Activated CD8-positive, alpha-beta memory T cell treated with anti-CD3 and anti-CD28 coated beads for 48 hours (primary cell): ENCODE measurements around the gene CNTN5.

Source experiments
- DNase-seq, 3 experiments: peaks; one replicate each; pipeline ENCODE4 v3.0.0-alpha.2; 2020; ENCODE audit warnings: low read depth in 2 of 3, low spot score in 2 of 3

Gene CNTN5

DNA sequence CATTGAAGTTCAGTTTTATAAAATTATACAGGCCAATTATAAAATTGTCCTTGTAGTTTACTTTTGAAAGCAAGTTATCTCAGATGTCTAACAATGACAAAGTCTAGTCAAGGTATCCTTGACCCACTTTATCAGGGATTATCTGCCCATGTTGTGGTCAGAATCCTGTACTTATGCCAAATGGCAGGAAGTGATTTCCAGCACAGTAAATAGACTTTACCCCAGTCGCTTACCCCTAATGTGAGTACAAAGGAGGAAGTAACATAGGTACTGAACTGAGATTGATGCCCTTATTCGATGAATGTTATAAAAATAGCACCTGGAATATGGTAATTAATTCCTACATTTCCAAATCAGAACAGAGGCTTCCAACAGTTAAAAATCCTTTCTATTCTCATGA lies 355.7 kb downstream of the CNTN5 start:
- no peak for DNase-seq

DNA sequence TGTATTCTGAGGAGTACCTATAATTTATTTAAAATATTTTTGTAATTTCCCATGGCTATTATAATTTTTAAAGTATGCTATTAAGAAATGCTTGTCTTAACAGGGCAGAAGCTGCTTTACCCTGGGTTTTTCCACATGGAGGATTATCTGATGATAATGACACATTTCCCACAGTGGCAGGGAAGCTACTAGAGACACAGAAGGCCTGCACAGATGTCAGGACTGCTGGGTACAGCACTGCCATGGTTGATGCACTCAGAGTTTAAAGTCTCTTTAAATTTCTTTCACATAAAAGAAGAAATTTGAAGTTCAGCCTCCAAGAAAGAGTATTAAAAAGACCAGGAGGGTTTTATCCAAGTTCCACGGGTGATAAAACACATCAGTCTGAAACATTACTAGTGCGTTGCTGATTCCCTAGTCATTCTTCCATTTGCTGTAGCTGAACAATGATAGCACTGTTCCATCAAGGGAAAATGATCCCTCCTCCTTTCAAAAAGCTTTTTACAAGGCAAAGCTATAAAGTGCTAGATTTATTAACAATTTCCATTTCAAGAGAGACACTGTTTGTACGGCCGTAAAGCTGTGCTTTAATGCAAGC lies 363.0 kb downstream of the CNTN5 start:
- no peak for DNase-seq

DNA sequence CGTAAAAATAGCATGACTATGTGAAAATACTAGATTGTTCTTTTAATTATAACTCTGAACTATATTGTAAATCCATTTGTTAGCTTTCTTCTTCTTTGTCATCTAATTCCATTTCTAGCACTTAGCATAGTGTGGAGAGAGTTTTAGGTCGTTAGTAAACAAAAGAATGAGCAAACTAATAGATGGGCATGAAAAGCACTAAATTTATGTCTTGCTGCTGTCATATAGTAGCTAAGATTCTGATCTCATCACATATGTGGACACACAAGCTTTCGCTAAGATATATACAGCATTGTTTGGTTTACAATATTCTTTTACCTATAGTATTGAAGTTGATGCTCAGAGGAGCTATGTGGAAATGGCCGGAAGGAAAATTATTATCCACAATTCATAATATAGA lies 370.5 kb downstream of the CNTN5 start:
- DNase-seq: no peak

DNA sequence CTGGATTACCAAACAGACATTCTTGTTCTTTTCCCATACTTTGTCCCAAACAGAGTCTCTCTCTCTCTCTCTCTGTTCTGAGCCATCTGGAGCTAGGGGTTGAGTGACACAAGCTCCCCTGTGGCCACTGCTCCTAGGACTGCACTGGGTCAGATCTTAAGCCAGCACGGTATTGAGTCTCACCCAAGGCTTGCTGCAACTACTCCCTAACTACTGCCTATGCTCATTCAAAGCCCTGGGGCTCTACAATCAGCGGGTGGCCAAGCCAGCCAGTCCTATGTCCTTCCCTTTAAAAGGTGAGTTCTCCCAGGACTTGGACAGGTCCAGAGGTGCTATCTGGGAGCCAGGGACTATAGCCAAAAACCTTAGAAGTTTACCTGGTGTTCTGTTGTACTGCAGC lies 385.6 kb downstream of the CNTN5 start:
- no peak for DNase-seq

DNA sequence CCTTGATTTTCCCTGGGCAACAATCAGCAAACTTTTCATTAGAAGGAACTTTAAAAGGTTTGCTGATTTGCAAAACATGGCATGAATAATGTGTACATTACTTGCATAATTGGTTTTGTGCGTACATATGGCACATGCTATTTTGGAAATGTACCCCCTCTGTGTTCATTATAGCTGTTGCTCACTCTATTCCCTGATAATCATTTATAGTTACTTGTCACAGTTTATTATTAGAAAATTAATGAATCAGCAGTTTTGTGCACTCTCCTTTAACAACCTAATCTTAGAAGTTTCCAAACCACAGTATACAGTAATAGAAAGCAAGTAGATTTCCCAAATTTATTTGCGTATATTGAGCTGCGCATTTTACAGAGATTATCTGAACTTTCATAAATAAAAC lies 389.9 kb downstream of the CNTN5 start:
- DNase-seq: no peak

DNA sequence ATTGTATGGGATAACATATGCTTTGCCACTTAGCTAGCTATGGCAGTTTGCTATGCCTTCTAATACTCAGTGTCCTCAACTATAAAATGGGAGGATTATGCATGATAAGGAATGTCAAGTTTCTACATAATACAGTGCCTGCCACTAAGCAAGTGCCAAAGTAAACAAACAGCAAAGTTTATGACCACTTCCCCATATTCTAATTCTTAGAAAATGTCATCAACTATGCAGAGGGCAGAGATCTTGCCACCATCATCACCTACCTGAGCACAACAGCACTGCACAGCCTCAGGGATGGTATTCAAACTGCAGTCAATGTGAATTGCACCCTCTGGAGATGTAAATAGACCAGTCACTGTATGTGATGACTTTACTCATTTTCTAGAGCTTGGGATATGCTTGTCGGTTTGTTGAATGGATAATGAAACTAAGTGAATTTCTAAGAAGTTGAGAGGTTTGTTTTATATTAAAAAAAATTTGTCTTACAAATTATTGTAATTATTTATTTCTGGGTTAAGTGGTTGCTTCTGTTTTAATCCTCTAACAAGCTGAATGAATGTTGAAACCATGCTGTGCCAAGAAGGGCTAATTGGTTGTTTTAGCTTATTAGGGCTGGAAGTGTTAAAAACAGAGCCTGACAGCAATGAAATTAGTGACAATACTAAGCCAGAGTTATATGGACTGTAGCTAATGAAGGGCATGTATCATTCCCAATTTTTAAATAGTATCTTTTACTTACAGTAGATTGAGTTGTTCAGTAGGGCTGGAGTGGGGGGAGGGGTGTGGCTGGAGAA lies 398.4 kb downstream of the CNTN5 start:
- DNase-seq: no peak

DNA sequence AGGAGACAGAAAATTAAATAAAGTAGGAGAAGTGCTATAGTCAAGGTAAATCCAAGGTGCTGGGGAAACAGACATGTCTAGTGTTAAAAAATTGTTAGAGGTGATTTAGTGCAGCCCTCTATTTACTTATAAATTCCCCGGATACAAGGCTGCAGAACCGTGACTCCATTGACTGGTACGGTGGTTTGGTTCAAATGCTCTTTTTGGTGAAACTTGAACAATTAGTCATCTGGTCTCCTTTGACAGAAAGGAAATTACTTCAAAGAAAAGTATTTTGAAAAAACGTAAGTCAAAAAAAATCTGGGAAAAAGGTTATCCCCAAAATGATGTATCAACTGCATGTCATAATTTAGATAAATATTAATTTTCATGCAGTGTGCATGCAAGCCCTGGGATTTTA lies 399.2 kb downstream of the CNTN5 start:
- no peak for DNase-seq

DNA sequence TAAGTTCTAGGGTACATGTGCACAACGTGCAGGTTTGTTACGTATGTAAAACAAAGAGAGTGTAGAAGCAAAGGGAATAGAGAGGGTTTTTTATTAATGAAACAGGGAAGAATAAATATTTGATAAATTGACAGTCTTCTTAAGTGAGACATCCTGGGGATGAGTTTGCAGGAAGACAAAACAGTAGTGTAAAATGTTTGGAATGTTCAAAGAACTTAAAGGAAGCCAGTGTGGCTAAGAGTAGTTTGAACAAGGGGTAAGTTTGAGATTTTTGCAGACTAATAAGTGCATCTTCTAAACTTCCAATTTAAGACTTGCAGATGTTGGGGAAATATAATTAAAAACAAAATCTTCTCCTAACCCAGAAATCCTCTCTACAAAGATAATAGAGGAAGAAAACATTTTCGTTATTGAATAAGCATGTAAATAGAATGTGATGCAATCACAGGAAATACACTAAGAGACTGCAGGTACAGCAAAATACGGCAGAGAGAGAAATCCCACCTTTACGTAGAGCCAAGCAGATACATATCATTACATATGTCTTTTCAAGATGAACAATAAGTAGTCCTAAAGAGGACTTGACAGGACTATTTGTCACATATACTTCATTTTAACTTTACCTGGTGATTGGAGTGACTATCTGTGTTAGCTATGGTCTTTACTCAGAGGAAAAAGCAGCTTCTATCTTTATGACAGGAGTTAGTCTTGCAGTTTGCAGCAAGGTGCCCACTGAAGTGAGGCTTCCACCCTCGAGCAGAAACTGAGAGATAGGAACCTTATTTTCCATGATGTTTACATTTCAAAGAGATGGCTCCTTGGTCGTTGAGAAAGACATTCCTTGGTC lies 402.1 kb downstream of the CNTN5 start:
- no peak for DNase-seq

DNA sequence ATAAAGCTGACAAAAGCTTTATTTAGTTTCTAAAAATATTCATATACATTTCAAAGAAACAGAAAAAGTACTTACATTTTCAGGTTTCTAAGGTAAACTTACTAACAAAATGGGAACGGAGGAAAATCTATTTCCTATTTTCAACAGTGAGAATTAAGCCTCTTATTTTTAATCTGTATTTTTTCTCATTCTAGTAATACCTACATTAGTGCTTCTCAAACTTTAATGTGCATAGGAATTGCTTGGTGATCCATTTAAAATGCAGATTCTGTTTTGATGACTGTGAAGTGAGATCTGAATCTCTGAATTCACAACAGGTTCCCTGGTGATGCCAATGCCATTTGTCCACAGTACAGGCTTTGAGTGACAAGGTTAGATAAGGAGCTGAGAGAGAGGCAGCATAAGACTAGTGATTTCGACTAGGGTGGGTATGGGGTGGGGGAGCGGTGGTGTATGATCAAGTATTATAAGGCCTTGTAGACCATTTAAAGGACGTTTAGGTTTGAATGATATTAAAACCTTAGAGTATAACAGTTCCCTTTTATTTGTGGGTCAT lies 402.8 kb downstream of the CNTN5 start:
- no peak for DNase-seq

DNA sequence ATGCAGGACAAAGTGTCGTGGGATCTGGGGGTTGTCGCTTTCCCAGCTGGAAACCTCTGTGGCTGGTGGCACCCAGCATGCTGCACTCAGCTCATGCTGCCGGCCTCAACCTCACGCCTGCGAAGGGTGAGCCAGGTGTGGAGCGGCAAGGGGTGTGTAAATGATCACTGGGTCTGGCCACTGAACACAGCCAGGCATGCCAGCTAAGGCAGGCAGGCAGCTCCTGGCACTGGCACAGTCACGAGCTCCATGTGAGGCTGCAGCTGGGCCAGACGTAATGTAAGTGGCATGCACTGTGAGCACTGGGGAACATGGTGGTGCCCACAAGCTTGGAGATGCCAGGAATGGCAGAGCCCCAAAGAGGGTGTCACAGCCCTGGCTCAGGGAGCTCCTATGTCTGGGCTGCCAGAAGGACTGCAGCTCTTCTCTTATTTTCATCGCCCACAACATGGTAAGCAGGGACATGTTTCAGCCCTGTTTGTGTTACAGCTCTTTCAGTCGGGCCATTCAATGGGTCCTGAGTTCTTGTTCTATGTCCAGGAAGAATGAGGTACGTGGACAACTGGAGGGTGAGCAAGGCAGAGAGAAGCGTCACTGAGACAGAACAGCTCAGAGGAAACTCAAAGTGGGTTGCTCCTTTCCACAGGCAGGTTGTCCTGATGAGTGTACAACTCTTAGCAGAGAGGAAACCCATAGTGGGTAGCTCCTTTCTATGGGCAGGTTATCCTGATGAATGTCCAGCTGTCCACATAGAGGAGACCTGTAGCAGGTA lies 403.8 kb downstream of the CNTN5 start:
- DNase-seq: no peak

DNA sequence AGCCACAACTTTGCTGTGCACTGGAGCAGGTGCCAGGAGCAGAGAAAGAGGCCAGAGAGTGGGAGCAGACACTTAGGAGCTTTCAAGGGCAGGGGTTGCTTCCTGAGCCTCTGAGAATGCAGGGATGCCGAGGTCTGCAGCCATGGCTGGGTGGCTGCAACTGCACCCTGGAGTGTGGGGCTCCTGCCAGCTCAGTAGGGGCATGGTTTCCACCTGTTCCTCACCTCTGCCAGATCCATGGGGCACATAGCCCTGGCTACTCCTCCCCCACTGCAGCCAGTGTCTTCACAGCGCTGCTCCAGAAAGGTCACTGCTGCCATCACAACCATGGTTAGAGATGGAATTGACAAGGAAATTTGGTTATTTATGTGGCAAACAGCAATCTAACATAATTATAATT lies 404.8 kb downstream of the CNTN5 start:
- no peak for DNase-seq

DNA sequence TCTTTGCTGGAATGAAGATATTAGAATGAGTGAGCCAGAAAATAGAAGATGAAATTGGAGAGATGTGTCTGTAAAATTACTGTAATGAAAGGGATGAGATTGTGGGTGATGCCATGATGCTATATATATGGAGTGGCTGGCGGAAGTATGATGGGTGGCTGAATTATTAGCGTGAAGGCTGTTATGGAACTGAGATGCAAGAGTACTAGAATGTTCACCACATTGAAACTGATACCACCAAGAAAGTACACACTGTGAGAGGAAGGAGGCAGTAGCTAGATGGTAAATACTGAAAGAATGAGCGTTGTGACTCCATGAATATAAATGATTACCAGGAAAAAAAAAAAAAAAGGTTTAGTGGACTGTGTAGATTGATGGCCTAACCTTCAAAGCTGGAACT lies 411.9 kb downstream of the CNTN5 start:
- no peak for DNase-seq

DNA sequence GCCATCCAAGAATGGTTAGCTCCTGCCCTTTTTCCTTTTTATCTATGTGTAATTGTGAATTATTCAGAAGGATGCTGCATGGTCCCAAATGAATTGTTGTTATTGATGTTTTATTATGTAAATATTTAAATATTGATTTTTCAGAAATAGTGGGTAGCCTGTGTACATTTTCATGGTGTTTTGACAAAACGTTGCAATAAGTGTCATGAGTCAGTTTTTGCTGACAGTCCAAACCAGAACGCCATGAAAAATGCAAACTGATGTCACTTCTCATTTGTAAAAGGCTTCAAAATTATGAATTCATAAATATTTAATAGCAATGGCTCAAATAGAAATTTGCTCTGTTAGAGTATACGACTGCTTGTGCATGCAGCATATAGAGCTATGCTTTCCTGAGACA lies 422.5 kb downstream of the CNTN5 start:
- no peak for DNase-seq

DNA sequence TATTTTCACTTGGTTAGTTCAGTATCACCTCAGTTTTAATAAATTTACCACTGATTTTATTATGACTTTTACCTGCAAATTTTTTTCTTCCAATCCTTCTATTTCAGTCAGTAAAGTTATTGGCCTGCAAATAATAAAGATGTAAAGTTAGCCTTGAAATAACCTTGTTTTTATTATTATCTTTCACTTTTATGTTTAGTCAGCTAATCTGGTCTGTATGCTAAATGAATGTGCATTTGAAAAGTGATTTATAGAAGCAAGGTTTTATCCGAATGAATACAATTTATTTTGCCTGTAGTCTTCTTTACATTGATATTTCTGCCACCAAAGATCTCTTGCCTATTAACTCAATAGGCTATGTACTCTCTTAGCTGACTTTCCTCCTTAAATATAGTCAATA lies 425.7 kb downstream of the CNTN5 start:
- DNase-seq: no peak

DNA sequence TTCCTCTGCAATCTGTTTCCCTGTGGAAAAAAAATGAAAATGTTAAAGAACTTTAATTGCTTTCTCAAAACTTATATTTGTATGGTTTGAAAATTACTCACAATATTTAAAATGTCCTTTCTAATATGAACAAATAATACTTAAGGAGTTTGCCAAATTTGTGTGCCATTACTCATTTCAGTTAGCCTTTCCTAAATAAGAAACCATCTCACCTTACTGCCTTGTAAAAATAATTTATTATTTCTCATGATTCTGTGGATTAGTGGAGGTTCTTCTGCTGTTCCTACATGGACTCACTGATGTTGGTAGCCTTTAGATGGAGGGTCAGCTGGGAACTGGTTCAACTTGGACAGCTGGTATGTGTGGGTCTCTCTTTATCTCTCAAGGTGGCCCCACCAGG lies 428.6 kb downstream of the CNTN5 start:
- DNase-seq: no peak

DNA sequence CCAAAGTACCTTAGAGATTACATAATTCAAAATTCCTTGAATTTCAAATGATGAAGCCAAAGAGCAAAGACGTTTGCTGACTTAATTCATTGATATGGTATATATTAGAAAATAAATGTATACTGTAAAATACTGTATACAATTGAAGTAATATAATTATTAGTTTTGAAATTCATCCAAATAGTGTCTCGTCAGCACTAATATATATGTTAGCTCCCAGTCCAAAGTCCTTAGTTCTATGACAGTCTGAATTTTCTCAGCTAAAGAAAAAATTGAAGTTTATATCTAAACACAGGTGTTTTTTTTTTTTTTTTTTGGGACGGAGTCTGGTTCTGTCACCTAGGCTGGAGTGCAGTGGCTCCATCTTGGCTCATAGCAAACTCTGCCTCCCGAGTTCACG lies 431.3 kb downstream of the CNTN5 start:
- DNase-seq: no peak

DNA sequence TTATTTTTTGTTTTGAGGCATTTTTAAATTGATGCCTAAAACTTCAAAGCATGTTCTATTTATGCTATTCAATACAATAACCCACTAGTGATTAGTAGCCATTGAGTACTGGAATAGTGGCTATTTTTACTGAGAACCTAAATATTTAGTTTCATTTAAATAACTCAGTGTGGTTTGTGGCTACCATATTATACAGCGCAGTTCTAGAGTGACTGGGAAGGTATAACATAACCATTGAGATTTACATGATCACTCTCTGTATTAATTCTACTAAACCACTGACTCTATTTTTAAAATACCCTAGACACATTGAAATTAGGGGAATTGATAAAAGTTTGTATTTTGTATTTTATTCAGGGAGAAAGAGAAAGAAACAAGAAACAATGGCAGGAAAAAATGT lies 441.2 kb downstream of the CNTN5 start:
- DNase-seq: no peak

DNA sequence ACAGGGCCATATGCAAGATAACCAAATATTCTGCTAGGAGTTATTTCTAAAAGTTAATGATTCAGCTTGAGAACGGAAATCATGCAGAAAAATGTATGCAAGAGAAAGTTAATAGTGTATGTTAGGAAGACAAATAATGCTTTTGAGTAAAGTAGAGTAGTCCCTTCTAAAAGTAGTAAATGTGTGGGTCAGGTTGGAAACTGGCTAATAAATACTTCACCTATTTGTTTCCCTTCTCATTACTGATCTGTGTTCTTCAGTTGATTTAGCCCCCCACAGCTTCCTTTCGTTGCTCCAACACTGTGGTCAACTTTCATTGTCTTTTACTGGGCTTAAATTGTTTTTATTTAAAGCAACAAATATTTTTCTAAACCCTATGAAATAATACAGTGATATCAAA lies 444.2 kb downstream of the CNTN5 start:
- DNase-seq: no peak

DNA sequence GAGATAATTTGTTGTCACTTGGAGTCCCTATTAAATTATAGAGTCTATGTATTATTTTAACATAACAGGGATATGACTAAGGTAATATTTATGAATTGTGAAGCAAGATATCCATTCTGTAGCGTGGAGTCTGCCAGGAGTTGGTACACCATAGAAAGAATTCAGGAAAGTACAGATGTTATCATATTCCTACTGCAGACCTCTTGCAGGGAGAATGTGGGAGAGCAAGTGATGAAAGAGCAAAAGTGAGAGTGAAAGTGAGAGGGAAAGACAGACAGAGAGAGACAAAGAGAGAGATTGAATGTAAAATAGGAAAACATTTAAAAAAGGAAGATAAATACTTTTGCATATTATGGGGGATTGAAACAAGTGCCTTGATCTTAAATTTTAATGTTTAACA lies 468.8 kb downstream of the CNTN5 start:
- DNase-seq: no peak

DNA sequence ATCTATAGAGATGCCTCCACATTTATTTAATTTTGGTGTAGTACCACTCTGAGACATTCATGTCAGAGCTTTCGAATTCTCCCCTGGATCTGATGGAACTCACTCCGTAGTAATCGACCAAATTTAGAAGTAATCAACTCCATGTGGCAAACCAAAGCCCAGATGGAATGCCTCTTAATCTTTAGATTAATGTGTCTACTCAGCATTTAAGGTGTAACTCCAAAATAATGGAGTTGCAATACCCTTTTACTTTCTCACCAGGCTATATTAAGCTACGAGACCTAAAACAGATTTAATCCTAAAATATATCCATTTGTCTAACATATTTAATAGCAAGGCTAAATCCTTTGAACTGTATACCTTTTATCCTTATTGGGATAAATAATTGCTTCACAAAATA lies 473.3 kb downstream of the CNTN5 start:
- DNase-seq: no peak

DNA sequence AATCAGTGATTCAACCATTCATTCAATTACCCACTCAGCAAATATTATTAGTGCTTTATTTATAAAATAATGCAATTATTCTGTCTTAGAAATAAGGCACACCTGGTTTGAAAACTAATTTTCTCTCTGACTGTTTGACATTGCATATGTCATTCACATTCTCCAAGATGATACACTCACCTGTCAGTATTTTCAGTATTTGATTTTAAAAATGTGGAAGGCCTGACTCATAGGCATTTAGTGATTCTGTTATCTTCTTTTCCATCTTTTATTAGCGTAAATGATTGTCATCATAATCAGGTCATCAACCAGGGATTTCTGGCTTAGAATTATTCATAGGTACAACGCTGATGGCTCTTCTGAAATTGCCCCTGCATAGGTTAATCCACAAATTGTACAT lies 480.9 kb downstream of the CNTN5 start:
- DNase-seq: no peak
